ENCODE measurements around the gene NAV2.
"Not testable (repeated sequence)": the region's sequence is repeated elsewhere in the genome, so short reads cannot be mapped to it uniquely, and the experiment has no call there.

NAV2 gene

DNA sequence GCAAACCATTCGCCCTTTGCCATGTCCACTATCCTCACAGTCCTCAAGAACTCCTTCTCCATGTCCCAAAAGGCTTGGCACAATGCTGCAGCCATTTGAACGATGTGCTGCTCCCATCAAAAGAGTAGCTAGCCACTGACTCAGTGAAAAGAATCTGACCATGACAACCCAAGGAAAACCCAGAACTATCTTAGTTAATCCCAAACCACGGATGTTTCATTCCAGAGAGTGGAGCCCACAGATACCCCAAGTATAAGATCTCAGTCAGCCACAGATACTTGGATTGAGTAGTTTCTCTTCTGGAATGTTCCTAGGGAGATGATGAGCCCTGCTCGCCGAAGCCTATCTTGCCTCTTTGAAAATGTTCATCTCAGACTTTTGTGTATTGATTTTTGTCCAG is 176.9 kb downstream of the NAV2 start:
- no peak for DNase-seq (ENCODE audit: low read depth, low spot score)

DNA sequence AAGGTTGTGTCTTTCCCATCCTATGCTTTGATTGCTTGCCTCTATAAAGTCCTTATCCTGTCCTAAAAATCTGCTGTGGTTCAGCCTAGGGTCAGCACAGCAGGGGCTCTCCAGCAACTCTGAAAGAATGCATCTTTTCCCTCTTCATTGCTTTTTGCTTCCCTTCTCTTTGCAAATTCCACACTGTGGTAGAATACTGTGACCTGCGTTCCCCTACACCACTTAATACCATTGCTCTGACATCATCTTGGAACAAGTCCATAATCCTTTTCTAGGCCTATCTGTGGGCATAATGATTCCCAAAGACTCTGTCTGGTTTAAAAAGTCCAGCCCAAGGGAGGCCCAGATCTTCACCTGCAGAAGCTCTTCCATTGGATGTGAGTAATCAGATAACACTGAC is 177.7 kb downstream of the NAV2 start:
- peak; percentile 69 for DNase-seq (ENCODE audit: low read depth, low spot score)

DNA sequence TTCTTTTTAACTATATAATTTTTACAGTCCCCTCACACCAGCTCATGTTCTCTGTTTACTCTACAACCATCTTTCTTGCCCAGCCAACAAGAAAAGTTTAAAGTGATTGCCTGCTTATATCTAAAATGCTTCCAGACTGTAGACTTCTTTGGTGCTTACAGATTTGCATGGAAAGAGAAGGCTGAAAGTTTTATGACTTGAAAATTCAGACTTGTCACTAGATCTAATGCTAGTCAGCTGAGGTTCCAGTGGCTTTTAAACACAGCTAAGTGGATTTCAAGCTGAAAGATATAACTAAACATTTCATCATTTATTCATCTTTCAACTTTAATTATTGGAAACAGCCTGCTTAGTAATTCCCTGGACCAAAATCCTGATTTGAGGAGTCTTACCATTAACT is 178.4 kb downstream of the NAV2 start:
- DNase-seq (ENCODE audit: low read depth, low spot score) = no peak

DNA sequence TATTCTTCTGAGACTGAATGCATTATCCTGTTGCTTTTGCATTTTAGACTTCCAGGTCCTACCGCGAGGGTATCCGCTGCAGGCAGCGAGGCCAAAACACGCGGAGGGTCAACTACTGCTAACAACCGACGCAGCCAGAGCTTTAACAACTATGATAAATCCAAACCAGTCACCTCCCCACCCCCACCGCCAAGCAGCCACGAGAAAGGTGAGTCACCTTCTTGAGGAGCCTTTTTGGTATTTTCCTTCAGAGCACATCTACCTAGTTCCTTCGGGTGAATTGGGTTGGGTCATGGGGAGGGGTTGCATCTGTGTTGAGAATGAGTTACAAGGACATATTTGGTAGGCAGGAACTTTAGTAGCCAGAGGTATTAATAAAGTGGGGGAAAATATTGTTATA is 179.8 kb downstream of the NAV2 start:
- no peak for DNase-seq (ENCODE audit: low read depth, low spot score)

DNA sequence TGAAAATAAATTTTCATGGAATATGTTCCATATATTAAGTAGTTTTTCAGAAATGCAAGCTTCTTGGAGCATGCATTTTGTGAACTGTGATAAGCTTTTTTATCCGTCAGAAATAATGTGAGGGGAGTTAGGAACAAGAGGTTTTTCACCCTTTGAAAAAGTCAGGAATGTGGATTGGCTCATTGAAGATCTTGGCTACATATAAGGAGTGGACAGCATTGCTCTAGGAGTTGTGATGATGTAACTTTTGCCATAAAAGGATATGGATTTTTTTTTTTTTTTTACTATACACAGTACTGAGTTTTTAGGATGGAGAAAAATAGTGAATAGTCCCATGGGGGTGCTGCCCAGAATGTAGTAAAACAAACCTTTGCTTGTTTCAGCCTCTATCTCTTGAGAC is 180.2 kb downstream of the NAV2 start:
- no peak for DNase-seq (ENCODE audit: low read depth, low spot score)

DNA sequence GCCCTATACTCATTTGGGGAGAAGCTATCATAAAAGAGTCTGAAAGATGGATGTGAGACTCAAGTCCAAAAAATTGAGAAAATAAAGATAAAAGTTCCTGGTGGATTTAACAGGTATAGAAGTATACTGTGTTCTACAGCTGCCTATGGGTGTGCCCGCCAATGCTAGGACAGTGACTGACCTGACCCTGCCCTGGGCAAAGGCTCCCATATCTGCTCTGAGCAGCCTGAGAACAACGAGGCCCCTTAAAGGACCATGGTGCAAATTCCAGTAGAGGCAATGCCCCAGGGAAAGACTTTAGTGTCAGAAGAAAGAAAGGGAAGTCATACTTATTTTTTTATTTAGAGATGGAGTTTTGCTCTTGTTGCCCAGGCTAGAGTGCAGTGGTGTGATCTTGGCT is 181.8 kb downstream of the NAV2 start:
- no peak for DNase-seq (ENCODE audit: low read depth, low spot score)

DNA sequence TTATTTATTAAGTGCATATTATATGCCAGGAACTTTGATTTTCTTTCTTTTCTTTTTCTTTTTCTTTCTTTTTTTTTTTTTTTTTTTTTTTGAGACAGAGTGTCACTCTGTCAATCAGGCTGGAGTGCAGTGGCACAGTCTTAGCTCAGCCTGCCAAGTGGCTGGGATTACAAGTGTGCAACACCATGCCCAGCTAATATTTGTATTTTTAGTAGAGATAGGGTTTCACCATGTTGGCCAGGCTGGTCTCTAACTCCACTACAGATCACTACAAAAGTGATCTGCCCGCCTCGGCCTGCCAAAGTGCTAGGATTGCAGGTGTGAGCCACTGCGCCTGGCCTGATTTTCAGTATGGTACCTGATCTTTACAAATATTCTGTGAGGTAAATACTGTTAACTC is 182.4 kb downstream of the NAV2 start:
- not testable (repeated sequence) for DNase-seq (ENCODE audit: low read depth, low spot score)

DNA sequence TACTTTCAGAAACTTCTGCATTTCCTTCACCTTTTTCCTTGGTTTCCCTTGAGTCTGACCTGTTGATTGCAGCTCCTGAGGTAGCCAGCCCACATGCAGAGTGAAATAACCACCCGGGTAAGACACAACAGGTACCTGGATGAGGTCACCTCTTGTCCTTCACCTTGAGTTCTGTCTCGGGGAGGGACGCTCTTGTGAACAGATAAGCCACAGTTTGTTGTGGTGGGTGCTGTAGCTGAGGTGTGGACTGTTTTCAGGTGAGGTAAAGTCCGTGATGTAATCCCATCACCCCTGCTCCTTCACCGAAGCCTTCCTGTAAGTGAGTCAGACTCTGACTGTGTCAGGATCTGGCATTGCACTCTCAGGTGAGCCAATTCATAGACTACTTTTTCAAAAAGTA is 183.1 kb downstream of the NAV2 start:
- no peak for DNase-seq (ENCODE audit: low read depth, low spot score)

DNA sequence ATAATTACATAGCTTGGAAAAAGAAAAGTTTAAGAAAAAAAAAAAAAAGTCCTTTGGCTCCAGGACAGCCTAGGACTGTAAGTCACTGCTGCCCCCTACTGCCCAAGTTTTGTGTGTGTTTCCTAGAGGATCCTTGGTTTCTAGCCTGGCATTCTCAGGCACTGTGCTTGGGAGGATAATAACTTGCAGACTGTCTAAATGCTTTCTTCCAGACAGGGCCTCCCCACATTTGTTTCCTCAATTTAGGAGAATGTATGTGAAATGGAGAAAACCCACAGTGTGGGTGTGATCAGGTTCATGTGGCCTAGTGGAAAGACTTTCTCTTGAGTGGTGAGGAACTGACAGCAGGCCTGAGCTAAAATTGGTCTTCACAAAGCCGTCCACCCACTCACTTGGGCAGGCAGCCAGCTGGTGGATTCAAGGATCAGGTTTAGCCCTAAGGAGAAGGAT is 191.0 kb downstream of the NAV2 start:
- DNase-seq (ENCODE audit: low read depth, low spot score) = peak; percentile 52

DNA sequence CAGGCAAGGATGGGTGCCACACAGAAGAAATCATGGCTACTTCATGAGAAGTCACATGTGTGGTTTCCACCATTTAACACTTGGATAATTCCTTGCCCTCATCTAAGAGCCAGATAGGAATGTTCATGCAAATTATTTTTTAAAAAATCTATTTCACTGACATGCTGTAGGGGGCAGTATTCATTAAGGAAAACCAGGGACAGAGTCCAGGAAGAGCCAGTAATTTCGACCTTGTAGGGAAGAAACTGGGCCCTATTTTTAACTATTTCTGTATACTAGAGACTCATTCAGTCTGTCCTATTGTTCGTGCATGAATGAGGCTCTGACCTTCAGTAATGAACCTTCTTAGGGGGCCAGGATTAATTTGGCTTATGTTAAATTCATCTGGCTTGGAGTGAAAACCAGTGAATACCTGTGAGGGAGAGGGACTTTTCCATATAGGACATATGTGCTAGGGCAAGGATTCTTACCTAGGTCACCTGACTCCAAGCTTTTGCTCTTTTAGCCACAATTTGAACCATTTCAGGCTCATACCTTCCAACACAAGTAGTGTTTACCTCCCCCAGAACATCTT is 192.7 kb downstream of the NAV2 start:
- DNase-seq (ENCODE audit: low read depth, low spot score) = no peak

DNA sequence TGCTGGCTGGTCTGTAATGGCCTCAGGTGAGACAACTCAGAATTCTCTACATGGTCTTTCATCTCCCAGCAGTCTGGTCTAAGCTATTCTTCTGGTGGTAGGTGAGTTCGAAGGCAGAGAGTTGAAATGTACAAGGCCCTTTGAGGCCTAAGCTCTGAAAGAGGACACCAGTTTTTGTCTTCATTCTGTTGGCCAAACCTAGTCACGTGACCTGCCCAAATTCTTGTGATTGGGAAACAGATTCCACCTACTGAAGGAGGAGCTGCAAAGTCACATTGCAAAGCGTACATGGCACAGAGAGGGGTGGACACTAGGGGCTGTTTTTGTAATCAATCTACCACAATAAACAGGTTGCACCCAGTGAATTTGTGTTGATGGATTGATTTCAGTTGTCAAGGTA is 193.5 kb downstream of the NAV2 start:
- no peak for DNase-seq (ENCODE audit: low read depth, low spot score)

DNA sequence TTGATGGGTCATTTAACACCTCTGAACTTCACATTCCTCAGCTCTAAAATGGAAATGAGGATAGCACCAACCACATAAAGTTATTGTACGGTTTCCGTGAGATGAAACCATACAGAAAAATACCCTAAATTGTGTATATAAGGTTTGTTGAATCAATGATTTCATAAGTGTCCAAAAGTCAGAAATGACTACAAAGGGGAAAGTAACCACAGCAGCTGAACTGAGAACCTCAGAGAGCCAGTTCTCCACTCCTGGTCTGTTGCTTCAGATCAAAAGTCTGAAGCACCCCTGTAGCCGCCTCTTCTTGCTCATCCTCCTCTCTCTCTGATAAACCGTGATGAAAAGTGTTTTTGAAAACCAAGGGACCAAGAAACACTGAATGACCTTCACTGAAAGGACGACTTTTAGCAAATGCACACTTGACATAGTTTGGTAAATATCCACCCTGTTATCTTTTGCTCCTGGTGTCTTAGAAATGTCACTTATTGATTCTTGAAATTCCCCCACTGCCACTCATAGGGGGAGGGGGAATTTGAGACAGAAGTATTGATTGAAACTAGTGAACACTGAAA is 194.5 kb downstream of the NAV2 start:
- DNase-seq (ENCODE audit: low read depth, low spot score) = no peak

DNA sequence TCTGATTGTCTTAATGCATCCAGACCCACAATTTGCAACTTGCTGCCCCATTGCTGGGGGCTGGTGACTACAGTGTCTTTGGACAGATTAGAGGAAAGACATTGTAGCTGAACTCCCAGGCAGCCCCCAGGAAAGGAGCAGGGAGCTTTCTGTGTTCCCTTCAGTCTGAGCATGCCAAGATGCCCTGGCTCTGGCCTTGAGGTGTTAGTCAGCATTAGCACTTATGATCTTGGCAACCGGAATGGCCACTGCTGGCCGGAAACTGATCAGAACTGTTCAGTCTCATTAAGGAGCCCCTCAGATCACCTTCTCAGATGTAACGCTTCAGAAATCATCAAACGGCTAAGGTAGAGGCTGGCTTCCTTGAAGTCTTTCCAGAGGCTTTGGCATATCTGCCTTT is 195.2 kb downstream of the NAV2 start:
- no peak for DNase-seq (ENCODE audit: low read depth, low spot score)

DNA sequence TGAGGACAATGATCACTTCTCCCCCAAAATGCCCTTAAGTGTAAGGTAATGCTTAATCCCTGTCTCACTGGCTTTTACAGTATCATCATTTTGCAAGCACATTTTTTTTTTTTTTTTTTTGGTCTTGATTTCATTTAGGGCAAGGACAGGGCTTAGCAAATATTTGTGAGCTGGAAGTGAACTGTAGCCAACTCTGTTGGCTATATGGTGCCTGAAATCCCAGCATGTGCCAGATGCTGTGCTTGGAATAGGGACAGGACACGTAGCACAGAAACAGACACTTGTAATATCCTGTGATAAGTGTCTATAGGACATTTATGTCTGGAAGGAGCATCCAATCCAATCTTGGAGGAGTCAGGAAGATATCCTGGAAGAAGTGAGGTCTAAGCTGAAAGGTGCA is 198.3 kb downstream of the NAV2 start:
- no peak for DNase-seq (ENCODE audit: low read depth, low spot score)

DNA sequence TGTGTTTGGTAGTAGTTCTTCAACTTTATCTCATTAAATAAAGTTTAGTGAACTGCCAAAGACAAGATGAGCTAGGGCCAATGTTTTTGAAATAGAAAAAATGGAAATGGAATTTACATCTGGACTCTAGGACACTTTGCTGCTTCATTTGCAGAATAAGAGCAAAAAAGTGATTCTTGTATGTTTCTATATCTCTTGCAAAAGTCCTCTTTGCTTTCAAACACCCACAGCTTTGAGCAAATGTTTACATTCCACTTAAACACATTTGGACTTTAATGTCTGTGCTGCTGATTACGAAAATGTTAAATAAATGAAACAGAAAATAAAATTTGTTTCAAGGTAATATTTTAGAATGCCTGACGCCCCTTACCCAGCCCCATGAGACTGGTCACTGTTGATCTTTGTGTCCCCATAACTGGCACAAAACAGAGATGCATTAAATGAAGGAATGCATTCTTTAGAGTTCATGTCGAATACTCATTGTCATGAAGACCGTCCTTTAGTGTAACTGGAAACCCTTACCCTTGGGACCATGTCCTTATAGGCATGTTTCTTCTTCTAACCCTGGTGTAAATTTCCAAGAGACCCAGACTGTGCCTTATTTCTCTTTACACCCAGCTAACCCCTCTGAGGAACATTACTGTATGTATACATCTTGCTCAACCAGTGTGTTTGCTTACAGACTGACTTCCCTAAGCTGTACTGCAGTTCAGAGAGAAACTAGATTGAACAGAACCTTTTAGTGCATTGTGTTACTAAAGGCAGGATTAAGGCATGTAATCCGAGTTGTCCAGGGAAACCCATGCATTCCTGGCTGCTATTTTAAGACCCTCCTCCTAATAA is 199.7 kb downstream of the NAV2 start:
- DNase-seq (ENCODE audit: low read depth, low spot score) = no peak

DNA sequence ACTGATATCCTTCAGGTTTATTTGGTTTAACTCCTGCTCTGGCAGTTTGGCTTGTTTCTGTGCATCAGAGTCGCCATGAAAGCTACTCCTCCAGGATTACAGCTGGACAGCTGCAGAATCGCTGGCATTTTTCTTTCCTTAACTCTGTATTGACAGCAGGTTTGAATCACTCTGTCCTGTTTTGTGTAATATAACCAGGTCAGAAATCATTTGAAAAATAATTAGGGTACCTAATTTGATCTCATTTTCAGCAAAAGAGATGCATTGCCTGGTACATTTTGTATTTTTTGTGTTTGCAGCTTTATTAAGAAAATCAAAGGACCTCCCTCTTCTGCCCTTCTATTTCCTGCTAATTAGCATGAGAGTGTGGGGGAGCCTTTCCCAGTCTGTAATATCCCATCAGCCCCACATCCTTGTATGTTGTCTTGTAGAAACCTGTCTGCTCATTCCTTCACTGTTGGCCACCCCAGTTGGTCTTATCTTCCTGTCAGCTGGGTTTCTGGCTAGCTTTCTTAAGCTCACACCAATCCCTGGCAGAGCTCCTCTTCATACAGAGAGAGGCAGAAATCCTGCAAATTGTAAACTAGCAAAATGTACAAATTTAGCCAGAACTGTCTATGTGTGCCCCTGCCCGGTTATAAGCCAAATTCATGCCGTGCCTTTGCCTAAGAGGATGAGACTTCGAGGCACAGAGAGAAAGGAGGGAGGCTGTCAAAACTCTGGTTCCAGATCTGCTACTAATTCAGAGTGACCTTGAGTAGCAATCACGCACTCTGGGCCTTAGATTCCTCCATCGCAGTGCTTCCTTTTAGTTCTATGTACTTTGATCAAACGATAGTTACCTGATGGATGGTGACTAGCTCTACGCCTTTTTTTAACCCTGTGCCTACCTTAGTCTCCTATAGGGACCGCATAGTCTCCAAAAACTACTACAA is 200.6 kb downstream of the NAV2 start:
- DNase-seq (ENCODE audit: low read depth, low spot score) = no peak

DNA sequence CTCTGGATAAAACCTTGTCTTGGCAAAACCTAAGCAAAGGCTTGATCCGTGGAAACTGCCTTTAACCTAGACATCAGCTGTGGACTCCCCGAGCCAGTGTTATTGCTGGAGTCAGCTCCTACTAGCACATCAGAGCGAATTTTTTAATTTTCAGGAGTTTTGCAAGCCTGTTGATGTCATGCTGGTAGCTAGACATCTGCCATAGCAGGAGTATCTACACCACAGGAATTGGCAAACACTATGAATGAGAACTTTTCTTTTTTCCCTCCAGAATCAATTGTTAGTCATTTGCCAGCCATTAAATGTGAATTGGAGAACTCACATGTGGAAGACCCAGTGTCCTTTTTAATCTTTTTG is 201.2 kb downstream of the NAV2 start:
- DNase-seq (ENCODE audit: low read depth, low spot score) = no peak

DNA sequence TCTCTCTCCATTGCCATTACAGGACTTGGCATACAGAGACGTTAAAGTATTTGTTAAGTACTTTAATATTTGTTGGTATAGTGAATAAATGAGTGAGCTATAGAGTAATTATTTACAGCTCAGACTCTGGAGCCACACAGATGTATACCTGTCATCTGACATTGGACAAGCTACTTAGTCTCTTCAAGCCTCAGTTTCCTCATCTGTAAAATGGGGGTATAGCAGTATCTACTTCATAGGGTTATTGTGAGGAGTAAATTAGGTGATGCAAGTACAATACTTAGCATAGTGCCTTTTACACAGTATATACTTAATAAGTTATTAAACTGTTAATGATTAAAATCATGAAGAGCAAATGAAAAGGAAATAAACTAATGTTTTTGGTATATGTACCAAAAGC is 203.2 kb downstream of the NAV2 start:
- DNase-seq (ENCODE audit: low read depth, low spot score) = no peak

DNA sequence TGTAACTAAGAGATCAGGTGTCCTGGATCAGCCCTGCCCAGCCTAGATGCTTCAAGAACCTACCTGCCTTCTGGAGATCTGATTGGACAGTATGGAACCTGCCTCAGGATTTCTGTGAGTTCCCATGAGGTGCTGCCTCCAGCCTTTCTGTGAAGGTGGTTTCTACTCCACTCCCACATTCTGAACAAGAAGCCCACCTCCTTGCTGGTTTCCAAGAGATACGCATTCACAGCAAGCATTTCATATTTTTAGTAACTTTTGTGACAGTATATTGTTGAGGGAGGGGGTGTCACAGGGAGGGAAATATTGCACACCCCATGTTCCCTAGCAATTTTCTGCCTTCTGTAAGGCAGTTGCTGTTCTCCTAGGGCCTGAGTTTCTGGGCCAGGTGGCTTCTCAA is 204.4 kb downstream of the NAV2 start:
- no peak for DNase-seq (ENCODE audit: low read depth, low spot score)

DNA sequence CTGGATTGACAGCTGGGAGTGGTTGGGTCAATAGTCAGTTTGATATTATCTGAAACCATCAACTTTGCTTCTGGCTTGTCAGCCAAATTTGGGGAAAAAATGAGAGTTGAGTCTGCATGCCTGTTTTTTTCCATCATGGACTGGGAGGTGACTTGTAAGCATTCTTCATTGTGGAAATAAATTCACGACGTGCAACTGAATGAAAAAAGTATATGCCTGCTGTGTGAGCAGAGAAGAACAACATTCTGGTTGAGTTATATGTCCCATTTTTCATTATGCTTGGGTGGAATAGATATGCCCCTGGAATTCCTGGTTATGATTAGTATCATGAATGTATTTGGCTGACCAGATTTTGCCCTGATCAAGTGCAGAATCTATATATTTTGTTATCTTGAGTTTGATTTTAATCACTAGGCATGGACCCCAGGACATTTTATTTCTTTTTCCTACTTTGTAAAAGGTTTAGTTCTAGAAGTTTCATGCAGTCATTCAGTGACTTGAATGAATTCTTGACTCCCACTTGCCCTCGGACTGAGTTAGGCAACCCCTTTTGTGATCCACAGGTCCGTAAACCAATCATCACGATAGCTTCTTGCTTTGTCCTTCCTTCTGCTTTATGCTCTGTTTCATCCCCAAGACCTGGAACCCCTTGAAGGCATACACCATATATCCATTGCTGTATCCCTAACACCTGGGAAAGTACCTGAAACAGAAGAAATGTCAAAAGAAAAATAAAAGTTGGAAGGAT is 205.8 kb downstream of the NAV2 start:
- no peak for DNase-seq (ENCODE audit: low read depth, low spot score)

DNA sequence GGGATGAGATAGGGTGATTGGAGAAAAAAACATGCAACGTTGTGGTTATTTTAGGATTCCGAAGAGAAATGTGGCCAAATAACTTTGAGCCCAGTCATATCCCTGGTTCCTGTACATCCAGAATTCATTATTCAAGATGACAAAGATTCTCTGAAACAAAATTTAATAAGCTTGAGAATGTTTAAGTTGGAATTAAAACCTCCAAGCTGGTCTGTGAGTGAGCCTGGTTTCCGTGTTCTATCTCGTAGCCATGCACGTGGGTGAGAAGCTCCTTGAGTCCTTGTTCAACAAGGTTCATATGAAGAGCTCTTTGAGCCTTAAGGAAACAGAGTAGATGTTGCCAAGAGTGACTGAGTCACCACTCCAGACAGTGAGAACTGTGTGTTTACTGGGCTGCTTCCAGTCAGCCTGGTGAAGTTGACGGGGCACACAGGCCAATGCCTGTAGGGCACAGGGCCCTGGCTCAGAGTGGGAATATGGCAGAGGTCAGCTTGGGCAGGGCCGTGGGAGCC is 206.5 kb downstream of the NAV2 start:
- DNase-seq (ENCODE audit: low read depth, low spot score) = peak; percentile 65

Measured in smooth muscle cell of the brain vasculature (primary cell).